Posterior cingulate gyrus (tissue), 11 donors: Measurements from ENCODE around the gene CTNNB1.
"Not testable (repeated sequence)": the region's sequence is repeated elsewhere in the genome, so short reads cannot be mapped to it uniquely, and the experiment has no call there.

Experiments
- DNase-seq, 10 donors: peaks; one replicate each; pipeline versions ENCODE4 v3.0.0 to v3.0.0-alpha.2; 2020 to 2021; ENCODE audit warnings: mixed read lengths in 3 of 10
- intact Hi-C: fragments of 100-400 bp; cut with DNase I; formaldehyde crosslinking; loops from one replicate; pipeline ENCODE4 v1.15.1; 2023

CTNNB1 gene

DNA sequence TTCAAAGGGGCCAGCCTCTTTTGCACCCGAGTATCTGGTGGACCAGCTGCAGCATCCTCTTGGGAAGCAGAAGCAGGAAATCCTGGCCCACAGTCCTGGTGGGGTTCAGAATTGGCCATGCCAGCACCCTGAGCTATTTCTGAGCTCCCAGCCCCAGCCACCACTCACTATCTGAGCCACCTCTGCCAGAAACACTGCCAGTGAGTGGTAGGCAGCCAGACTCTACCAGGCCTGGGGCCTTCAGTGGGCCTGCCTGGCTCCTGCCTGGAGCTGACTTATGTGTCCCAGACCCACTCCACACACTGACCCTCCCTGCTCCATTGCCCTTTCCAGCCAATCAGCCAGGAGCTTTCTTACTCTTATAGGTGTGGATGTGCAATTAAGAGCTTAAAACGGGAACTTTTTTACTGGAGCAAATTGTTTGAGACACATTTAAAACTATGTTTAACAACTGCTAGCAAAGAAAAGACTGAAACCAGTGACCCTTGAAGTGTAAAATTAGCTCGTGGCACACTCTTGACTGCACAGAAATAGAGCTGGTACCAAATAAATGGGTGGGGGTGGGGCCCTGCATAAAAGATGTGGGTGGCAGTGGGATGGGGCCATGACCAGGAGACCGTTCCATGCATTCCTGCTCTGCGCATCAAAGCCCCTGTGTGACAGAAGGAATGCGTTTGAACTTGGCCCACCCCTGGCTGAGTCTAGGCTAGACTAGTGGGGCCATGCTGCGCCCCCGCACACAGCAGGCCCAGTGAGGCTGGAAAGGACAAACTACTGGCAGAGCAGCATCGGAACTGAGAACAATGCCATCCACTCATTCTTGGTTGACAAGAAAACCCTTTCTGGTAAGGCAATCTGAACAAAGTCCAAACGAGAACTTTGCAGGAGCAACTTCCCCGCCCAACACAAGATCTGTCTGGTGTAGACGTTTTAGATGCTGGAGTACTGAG, 48.0 kb downstream of the CTNNB1 start:
- intact Hi-C loops = no loop called here
- DNase-seq = peak in 1 of 10 donors; percentile 25

- DNase-seq = no peak
- intact Hi-C loops = no loop called here
Observed at GRCh38 chr3:41248525-41248924, 49.2 kb downstream of the CTNNB1 start.

GRCh38 chr3:41249318-41249717, 50.0 kb downstream of the CTNNB1 start:
- no peak for DNase-seq
- intact Hi-C loops = no loop called here

DNA sequence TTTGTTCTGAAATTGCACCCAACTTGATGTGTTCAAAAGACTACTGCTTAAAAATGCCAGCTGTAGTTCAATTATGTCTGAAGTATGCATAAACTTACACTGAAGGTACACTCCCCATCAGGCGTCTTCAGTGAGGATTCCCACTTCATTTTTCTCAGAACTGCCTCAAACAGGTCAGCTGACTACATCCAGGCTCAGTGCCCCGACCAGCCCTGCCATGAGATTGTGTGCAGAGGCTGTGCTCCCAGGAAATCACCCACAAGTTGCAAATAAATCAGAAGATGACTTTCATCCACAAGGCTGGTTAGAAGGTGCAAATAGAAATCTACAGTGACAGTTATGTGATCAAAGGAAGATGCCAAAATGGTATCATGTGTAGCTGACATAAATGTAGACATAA, 51.5 kb downstream of the CTNNB1 start:
- no peak for DNase-seq
- intact Hi-C loops = no loop called here

DNA sequence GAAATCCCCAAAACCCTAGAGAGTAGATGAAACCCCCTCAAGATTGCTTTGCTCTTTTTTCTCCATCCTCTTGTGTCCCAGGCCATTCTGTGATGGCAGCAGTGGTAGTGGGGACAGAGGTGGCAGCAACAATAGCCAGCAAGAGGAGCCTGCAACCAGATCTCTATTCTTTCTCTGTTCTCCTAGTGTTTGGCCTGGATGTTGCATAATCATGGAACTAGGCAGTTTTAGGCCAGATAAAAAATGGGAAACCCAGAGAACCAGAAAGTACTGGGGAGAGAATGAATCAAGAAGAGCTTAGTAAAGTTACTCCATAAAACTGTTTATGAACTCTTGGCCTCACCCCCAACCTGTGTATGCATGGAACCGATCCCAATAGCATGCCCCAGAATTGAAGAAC, 52.3 kb downstream of the CTNNB1 start:
- no peak for DNase-seq
- intact Hi-C loops = no loop called here

DNA sequence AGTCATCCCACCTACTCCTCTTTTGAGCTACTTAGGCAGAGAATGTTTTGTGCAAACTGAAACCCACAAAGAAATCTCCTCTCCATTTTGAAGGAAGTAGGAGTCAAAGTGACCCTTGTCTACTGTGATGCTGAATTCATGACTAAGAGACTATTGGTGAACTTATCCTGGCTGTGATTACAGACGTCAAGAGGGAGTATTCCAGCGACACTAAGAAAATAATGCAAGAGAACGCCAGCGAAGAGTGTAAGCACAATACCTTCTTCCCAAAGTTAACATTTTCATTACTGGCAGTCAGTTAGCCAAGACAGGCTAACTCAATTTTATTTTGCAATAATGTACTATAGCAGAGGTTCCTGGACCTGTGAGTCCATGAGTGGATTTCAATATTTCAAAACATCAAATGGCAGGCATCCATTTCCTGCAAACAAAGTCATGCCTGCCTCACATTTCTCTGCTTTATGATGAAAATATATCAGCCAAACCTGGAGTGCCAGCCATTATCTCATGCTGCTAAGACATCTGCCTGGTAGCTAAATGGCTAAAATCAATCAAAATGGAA, 59.0 kb downstream of the CTNNB1 start:
- intact Hi-C loops = no loop called here

DNA sequence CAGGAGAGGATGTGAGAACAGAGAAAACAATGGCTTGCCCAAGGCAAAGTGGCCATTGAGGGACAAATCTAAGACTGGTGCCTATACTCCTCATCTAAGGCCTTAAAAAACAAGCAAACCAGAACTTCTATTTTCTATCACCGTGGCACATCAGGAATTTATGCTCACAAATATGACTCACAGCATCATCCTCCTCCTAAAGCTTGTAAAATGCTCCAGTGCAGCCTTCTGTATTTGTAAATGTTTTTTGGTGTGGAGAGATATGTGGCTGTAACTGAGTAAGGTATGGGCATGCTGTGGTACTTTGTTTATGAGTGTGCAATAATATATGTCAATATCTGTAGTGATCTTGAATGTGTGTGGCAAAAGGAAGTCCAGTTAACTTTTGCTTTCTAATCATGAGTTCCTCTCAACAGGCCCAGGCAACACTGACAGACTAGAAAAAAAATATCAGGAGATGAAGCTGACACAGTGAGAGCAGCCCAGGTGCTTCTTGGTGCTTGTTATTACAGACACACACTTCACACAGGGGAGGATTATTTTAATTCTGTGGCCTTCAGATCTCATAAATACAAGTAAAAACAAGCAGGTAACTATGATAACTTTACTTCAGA, 60.3 kb downstream of the CTNNB1 start:
- DNase-seq = no peak
- intact Hi-C loops = no loop called here

More for the DNA sequence above, 59.0 kb downstream of the CTNNB1 start:
- DNase-seq = no peak

DNA sequence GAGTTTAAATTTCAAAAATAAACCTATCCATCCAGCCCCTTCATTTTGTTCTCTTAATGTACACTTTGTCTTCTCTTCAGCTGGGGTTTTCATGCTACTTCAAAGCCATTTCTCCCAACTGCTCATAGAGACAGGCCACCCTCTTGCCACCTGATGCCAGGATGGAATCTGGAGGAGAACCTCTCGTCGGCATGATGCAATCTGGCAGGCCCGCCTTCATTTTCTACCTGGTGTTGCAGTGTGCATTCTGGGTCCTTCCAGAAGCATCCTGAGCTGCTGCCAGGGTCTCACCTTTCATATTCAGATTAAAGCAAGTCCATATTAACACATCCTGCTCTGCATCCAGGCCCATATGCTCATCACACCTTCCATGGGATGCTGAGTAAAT, 60.8 kb downstream of the CTNNB1 start:
- intact Hi-C loops = no loop called here
- no peak for DNase-seq

- intact Hi-C loops = no loop called here
- peak in 1 of 10 donors; percentile 74 for DNase-seq
Observed at GRCh38 chr3:41265011-41265545, 65.8 kb downstream of the CTNNB1 start.

- intact Hi-C loops = no loop called here
- DNase-seq = no peak
Observed at GRCh38 chr3:41265823-41266273, 66.5 kb downstream of the CTNNB1 start.

GRCh38 chr3:41267975-41268640, 68.8 kb downstream of the CTNNB1 start:
- no peak for DNase-seq
- intact Hi-C loops = no loop called here

- intact Hi-C loops = no loop called here
- no peak for DNase-seq
Observed at GRCh38 chr3:41272667-41273066, 73.4 kb downstream of the CTNNB1 start.

- intact Hi-C loops = no loop called here
- DNase-seq = no peak
Observed at GRCh38 chr3:41274944-41275668, 75.8 kb downstream of the CTNNB1 start.

DNA sequence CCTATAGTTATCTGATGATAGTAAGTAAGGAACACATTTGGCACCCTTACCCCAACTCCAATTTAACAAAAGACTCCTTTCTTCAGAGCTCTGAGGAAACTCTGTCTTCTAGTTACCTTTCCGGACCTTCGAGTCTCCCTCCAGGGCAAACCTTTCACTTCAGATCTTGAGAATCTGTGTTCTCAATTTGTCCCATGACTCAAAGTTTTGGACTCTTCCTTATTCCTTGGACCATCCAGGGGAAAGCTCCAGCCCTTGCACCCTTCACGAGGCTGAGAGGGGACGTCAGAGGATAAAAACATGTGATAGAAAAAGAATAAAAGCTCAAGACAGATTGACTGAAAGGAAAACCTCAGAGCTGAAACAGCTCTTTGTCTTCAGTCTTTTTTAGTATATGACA, 76.9 kb downstream of the CTNNB1 start:
- no peak for DNase-seq

GRCh38 chr3:41277790-41278465, 78.6 kb downstream of the CTNNB1 start:
- no peak for DNase-seq
- intact Hi-C loops = no loop called here

More for the DNA sequence above, 76.9 kb downstream of the CTNNB1 start:
- intact Hi-C loops = no loop called here

DNA sequence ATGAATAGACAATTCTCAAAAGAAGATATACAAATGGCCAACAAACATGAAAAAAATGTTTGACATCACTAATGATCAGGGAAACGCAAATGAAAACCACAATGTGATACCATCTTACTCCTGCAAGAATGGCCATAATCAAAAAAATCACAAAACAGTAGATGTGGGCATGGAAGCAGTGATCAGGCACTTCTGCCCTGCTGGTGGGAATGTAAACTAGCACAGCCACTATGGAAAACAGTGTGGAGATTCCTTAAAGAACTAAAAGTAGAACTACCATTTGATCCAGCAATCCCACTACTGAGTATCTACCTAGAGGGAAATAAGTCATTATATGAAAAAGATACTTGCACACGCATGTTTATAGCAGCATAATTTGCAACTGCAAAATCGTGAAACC, 85.6 kb downstream of the CTNNB1 start:
- intact Hi-C loops = not testable (repeated sequence)

GRCh38 chr3:41286305-41286704, 87.0 kb downstream of the CTNNB1 start:
- intact Hi-C loops = no loop called here
- DNase-seq = no peak

More for the DNA sequence above, 85.6 kb downstream of the CTNNB1 start:
- not testable (repeated sequence) for DNase-seq

GRCh38 chr3:41288785-41289184, 89.5 kb downstream of the CTNNB1 start:
- intact Hi-C loops = no loop called here
- no peak for DNase-seq
